COLO668 (cell line): ENCODE measurements around the gene ECHDC3.

ENCODE experiments used
- DNase-seq: peaks from one replicate; lab custom pipeline; 2025; ENCODE audit not compliant: unreplicated experiment; lab: John Stamatoyannopoulos, UW

ECHDC3 gene

DNA sequence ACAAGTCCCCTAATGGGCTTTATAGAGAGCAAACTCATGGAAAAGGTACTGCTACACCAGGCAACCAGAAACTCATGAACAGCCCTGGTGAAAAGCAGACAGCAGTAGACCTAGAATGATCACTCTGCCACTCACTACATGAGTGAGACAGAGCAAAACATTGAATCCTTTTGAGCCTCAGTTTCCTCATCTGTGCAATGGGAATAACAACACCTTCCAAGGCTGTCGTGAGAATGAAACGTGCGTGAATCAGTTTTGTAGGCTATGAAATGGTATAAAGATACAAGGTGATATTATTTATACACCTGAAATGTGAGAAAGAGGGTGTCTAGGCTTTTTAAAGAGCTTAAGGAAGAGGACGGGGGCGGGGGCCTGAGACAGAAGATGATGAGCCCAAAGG, 66.6 kb downstream of the ECHDC3 start:
- DNase-seq, result no peak

DNA sequence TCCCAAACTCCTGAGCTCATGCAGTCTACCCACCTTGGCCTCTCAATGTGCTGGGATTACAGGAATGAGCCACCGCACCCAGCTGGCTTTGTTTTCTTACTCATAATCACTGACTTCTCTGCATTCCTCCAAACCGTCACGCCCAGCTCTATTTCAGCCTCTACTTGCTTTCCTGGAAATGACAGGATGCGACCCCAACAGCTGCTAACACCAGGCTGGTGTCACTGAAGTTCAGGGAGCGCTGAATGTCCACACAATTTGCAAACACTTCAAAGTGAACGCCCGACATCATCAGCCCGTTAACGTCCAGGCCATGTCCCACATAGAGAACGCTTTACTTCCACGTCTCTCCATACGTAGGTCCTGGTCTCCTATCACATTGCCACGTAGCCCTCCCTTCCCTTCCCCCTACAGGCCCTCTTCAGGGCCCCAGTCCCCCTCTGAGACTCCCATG, 68.2 kb downstream of the ECHDC3 start:
- no peak for DNase-seq

DNA sequence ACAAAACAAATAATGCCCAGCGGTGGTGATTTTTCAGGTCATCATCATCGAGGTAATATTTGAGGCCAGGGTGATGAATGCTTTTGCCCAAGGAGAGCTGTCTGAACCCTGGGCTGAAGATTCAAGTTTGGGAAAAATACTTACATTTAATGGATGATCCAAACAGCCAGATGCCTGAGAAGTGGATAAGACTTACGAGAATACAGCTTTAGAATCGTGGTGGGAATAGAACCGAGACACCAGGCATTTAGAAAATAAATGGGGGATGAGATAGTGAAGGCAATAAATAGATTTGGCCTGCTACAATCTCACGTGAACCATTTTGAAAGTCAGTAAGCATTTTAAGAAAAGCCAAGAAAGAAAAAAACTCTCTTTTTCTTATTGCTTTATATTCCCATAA, 68.8 kb downstream of the ECHDC3 start:
- DNase-seq, result no peak

DNA sequence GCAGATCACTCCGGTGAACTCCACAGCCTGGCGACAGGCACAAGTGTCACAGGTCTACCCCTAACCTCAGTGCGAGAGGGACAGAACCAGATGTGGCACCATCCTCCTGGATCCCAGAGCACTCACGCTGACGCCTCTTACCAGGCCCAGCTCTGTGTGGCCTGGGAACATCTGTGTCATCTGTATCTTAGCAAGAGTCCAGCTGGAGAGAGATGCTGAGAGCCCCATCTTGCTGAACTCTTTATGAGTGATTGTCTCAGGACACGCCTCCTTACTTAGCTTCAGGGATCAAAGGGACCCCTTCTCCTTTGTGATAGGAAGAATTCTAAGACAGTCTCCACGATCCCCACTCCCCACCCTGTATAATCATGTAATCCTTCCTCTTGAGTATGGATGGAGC, 71.0 kb downstream of the ECHDC3 start:
- DNase-seq, result no peak
